ENCODE data around the gene MATK. TPM values are rescaled to one million over a fixed set of nuclear protein-coding genes. Genes with fewer than 3 reads are reported as not detected.

Gene MATK
- polyA plus RNA-seq, 1 donor from 2014 or later = 2.6 TPM

DNA sequence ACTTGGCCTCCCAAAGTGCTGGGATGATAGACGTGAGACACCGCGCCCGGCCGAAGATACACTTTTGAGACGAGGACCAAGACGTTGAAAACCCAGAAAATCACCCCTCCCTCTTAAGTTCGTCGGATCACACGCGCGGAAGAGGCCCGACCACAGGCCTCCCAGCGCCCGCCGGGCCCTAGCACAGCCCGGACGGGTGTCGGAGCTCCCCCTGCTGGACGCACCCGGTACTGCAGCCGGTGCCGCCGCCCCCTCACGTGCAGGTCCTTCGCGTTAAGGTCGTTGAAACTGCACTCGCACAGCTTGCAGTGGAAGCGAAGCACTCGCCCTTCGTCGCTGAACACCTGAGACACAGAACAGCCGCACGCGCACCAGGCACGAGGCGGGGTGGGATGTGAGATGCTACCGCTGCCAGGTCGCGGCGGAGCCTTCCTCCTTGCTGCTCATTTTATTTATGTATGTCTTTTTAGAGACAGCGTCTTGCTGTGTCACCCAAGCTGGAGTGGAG, 35.7 kb upstream of the MATK start:
- TF ChIP-seq POLR2AphosphoS5 (IDR thresholded peaks at IDR 0.05) = no peak
- TF ChIP-seq RAD21 (conservative IDR thresholded peaks at IDR 0.05) = no peak
- no peak for TF ChIP-seq EP300 (conservative IDR thresholded peaks at IDR 0.05; ENCODE audit: poor library complexity, severe bottlenecking)
- TF ChIP-seq MXI1 (conservative IDR thresholded peaks at IDR 0.05; ENCODE audit: poor library complexity, severe bottlenecking) = no peak
- TF ChIP-seq, protein P1, sequence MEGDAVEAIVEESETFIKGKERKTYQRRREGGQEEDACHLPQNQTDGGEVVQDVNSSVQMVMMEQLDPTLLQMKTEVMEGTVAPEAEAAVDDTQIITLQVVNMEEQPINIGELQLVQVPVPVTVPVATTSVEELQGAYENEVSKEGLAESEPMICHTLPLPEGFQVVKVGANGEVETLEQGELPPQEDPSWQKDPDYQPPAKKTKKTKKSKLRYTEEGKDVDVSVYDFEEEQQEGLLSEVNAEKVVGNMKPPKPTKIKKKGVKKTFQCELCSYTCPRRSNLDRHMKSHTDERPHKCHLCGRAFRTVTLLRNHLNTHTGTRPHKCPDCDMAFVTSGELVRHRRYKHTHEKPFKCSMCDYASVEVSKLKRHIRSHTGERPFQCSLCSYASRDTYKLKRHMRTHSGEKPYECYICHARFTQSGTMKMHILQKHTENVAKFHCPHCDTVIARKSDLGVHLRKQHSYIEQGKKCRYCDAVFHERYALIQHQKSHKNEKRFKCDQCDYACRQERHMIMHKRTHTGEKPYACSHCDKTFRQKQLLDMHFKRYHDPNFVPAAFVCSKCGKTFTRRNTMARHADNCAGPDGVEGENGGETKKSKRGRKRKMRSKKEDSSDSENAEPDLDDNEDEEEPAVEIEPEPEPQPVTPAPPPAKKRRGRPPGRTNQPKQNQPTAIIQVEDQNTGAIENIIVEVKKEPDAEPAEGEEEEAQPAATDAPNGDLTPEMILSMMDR (IDR thresholded peaks at IDR 0.05; ENCODE audit: poor library complexity, severe bottlenecking) = peak; percentile 55
- Histone ChIP-seq H3K36me3 (ENCODE audit: insufficient read depth, low read length) (no peaks in the 10 kb centered on the region), H4K20me1 (ENCODE audit: insufficient read depth) (no peaks in the 10 kb centered on the region), H3K79me2 (replicated peaks; ENCODE audit: insufficient read depth, low read length) (no peaks in the 10 kb centered on the region), H3K4me3 (ENCODE audit: low read length) (no peak overlapping the region), H3K9ac (ENCODE audit: low read length) (no peak overlapping the region), H3K27ac (ENCODE audit: low read length) (no peak overlapping the region), H3K4me2 (ENCODE audit: low read length) (no peak overlapping the region), H3K27me3 (ENCODE audit: insufficient read depth, low read depth, low read length) (no peaks in the 10 kb centered on the region), H3K9me3 (ENCODE audit: low read length) (no peaks in the 10 kb centered on the region), H2AFZ (ENCODE audit: low read depth, low read length) (no peak overlapping the region), H3F3A (ENCODE audit: insufficient read depth, low read length, poor library complexity, severe bottlenecking) (no peaks in the 10 kb centered on the region), H3K9me2 (ENCODE audit: insufficient read depth, low read length) (no peaks in the 10 kb centered on the region)

DNA sequence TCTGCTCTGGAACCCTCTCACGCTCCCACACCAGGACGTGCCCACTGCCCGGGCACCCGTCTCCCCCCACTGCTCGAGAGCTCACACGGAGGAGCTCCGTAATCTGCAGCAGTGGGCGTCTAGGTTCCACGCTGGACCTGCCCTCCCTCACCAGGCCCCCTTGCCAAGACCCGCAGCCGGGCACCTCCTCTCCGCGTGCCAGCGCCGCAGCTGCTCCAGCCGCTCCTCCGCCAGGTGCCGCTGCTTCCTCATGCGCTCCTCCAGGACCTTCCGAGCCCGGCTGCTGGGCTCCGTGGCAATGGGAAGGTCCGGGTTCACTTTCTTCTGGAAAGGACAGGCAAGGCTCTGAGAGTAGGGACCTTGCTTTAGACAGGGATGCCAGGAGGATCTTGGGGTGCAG, 35.0 kb upstream of the MATK start:
- H2AFZ ChIP-seq (ENCODE audit: low read depth, low read length) = no peak overlapping the region
- TF ChIP-seq EP300 (conservative IDR thresholded peaks at IDR 0.05; ENCODE audit: poor library complexity, severe bottlenecking) = no peak
- TF ChIP-seq RAD21 (conservative IDR thresholded peaks at IDR 0.05) = no peak
- no peak for TF ChIP-seq EZH2 (IDR thresholded peaks at IDR 0.05; ENCODE audit: borderline replicate concordance, insufficient read depth, low read length, poor library complexity, severe bottlenecking)
- TF ChIP-seq, protein P1 (IDR thresholded peaks at IDR 0.05; ENCODE audit: poor library complexity, severe bottlenecking) = no peak
- no peak for TF ChIP-seq TAF1 (IDR thresholded peaks at IDR 0.05; ENCODE audit: low read depth)
- TF ChIP-seq MXI1 (conservative IDR thresholded peaks at IDR 0.05; ENCODE audit: poor library complexity, severe bottlenecking) = no peak
- no peak for TF ChIP-seq SMC3 (conservative IDR thresholded peaks at IDR 0.05; ENCODE audit: poor library complexity)
- TF ChIP-seq POLR2AphosphoS5 (IDR thresholded peaks at IDR 0.05) = no peak
- no peaks in the 10 kb centered on the region for H3K36me3 ChIP-seq (ENCODE audit: insufficient read depth, low read length)
- no peaks in the 10 kb centered on the region for H3F3A ChIP-seq (ENCODE audit: insufficient read depth, low read length, poor library complexity, severe bottlenecking)
- H4K20me1 ChIP-seq (ENCODE audit: insufficient read depth) = no peaks in the 10 kb centered on the region
- no peak overlapping the region for H3K4me2 ChIP-seq (ENCODE audit: low read length)
- H3K9me2 ChIP-seq (ENCODE audit: insufficient read depth, low read length) = no peaks in the 10 kb centered on the region
- H3K27ac ChIP-seq (ENCODE audit: low read length) = no peak overlapping the region
- H3K9me3 ChIP-seq (ENCODE audit: low read length) = no peaks in the 10 kb centered on the region
- H3K27me3 ChIP-seq (ENCODE audit: insufficient read depth, low read depth, low read length) = no peaks in the 10 kb centered on the region
- no peak overlapping the region for H3K4me3 ChIP-seq (ENCODE audit: low read length)
- no peaks in the 10 kb centered on the region for H3K79me2 ChIP-seq (replicated peaks; ENCODE audit: insufficient read depth, low read length)
- H3K9ac ChIP-seq (ENCODE audit: low read length) = no peak overlapping the region

DNA sequence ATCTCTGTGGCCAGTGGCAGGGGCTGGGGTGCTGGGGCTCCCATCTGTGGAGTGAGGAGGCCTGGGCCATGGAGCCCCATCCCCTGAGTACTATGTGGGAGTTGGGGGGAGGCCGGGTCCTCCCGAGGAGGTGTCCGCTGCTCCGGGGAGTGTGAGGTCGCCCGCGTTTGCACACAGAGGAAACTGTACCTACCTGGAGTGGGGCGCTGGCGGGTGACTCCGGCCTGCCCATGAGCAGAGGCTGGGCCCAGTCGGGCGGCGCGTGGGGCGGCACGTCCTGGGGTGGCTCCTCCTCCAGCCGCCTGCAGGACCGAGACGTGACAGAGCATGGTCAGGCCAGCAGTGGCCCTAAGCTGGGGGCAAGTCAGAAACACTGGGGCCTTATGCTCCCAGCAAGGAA, 33.8 kb upstream of the MATK start:
- no peak overlapping the region for H3K9ac ChIP-seq (ENCODE audit: low read length)
- H4K20me1 ChIP-seq (ENCODE audit: insufficient read depth) = no peaks in the 10 kb centered on the region
- H2AFZ ChIP-seq (ENCODE audit: low read depth, low read length) = no peak overlapping the region
- TF ChIP-seq POLR2AphosphoS5 (IDR thresholded peaks at IDR 0.05) (no peak), EZH2 (IDR thresholded peaks at IDR 0.05; ENCODE audit: borderline replicate concordance, insufficient read depth, low read length, poor library complexity, severe bottlenecking) (no peak), RAD21 (conservative IDR thresholded peaks at IDR 0.05) (no peak), TAF1 (IDR thresholded peaks at IDR 0.05; ENCODE audit: low read depth) (no peak), MXI1 (conservative IDR thresholded peaks at IDR 0.05; ENCODE audit: poor library complexity, severe bottlenecking) (no peak), SMC3 (conservative IDR thresholded peaks at IDR 0.05; ENCODE audit: poor library complexity) (no peak), EP300 (conservative IDR thresholded peaks at IDR 0.05; ENCODE audit: poor library complexity, severe bottlenecking) (no peak)
- TF ChIP-seq, protein P2, sequence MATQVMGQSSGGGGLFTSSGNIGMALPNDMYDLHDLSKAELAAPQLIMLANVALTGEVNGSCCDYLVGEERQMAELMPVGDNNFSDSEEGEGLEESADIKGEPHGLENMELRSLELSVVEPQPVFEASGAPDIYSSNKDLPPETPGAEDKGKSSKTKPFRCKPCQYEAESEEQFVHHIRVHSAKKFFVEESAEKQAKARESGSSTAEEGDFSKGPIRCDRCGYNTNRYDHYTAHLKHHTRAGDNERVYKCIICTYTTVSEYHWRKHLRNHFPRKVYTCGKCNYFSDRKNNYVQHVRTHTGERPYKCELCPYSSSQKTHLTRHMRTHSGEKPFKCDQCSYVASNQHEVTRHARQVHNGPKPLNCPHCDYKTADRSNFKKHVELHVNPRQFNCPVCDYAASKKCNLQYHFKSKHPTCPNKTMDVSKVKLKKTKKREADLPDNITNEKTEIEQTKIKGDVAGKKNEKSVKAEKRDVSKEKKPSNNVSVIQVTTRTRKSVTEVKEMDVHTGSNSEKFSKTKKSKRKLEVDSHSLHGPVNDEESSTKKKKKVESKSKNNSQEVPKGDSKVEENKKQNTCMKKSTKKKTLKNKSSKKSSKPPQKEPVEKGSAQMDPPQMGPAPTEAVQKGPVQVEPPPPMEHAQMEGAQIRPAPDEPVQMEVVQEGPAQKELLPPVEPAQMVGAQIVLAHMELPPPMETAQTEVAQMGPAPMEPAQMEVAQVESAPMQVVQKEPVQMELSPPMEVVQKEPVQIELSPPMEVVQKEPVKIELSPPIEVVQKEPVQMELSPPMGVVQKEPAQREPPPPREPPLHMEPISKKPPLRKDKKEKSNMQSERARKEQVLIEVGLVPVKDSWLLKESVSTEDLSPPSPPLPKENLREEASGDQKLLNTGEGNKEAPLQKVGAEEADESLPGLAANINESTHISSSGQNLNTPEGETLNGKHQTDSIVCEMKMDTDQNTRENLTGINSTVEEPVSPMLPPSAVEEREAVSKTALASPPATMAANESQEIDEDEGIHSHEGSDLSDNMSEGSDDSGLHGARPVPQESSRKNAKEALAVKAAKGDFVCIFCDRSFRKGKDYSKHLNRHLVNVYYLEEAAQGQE (IDR thresholded peaks at IDR 0.05; ENCODE audit: borderline replicate concordance) = no peak
- TF ChIP-seq, protein P1 (IDR thresholded peaks at IDR 0.05; ENCODE audit: poor library complexity, severe bottlenecking) = no peak
- no peaks in the 10 kb centered on the region for H3K79me2 ChIP-seq (replicated peaks; ENCODE audit: insufficient read depth, low read length)
- H3K36me3 ChIP-seq (ENCODE audit: insufficient read depth, low read length) = no peaks in the 10 kb centered on the region
- H3K4me3 ChIP-seq (ENCODE audit: low read length) = no peak overlapping the region
- no peaks in the 10 kb centered on the region for H3F3A ChIP-seq (ENCODE audit: insufficient read depth, low read length, poor library complexity, severe bottlenecking)
- no peak overlapping the region for H3K27ac ChIP-seq (ENCODE audit: low read length)
- no peaks in the 10 kb centered on the region for H3K9me3 ChIP-seq (ENCODE audit: low read length)
- H3K4me2 ChIP-seq (ENCODE audit: low read length) = no peak overlapping the region
- no peaks in the 10 kb centered on the region for H3K9me2 ChIP-seq (ENCODE audit: insufficient read depth, low read length)
- H3K27me3 ChIP-seq (ENCODE audit: insufficient read depth, low read depth, low read length) = no peaks in the 10 kb centered on the region

Data from neural cell (in vitro differentiated cells).